Upper lobe of right lung (tissue), 1 donor: ENCODE data around the gene CYB561A3. TPM values are rescaled to one million over a fixed set of nuclear protein-coding genes. Genes with fewer than 3 reads are reported as not detected.

Experiments
- ATAC-seq: fragments of 200-7000 bp; cut with Tn5 transposase; one replicate; pipeline ENCODE4 v1.9.1; 2020; ENCODE audit warnings: mild to moderate bottlenecking, moderate library complexity
- DNase-seq: peaks from one replicate; pipeline ENCODE4 v3.0.0-alpha.2; 2020
- H3K27ac ChIP-seq: fragments of 200-600 bp; one replicate; pipeline ENCODE4 v1.8.0; 2022
- H3K27me3 ChIP-seq: fragments of 200-600 bp; one replicate; pipeline ENCODE4 v1.8.0; 2022; ENCODE audit warnings: mild to moderate bottlenecking
- H3K36me3 ChIP-seq: fragments of 200-600 bp; one replicate; pipeline ENCODE4 v1.8.0; 2022
- H3K4me1 ChIP-seq: fragments of 200-600 bp; one replicate; pipeline ENCODE4 v1.8.0; 2022
- H3K4me3 ChIP-seq: fragments of 200-600 bp; one replicate; pipeline ENCODE4 v1.8.0; 2022; ENCODE audit warnings: mild to moderate bottlenecking
- H3K9me3 ChIP-seq: fragments of 200-600 bp; one replicate; pipeline ENCODE4 v1.8.0; 2022
- intact Hi-C: fragments of 100-400 bp; cut with DNase I; formaldehyde crosslinking; loops from one replicate; pipeline ENCODE4 v1.11.0; 2022
- total RNA-seq: library from RNA; stranded (reverse); fragmentation: NEBNext Ultra II Directional; extraction: Animal tissue kit (Norgen Biotek cat#: 25700); gene quantifications from one replicate; pipeline ENCODE4 v1.2.1, GENCODE V29; 2021
- TF ChIP-seq, protein P1 (sequence below): fragments of 200-600 bp; IDR thresholded peaks from one replicate; pipeline ENCODE4 v1.8.0; 2022; ENCODE audit warnings: antibody characterized with exemption
- donor health status: DM: no; HTN: yes; CAD: no; lungs with severe emphysema.

Gene CYB561A3
- total RNA-seq, 1 donor from 2014 or later: 50.3 TPM

DNA sequence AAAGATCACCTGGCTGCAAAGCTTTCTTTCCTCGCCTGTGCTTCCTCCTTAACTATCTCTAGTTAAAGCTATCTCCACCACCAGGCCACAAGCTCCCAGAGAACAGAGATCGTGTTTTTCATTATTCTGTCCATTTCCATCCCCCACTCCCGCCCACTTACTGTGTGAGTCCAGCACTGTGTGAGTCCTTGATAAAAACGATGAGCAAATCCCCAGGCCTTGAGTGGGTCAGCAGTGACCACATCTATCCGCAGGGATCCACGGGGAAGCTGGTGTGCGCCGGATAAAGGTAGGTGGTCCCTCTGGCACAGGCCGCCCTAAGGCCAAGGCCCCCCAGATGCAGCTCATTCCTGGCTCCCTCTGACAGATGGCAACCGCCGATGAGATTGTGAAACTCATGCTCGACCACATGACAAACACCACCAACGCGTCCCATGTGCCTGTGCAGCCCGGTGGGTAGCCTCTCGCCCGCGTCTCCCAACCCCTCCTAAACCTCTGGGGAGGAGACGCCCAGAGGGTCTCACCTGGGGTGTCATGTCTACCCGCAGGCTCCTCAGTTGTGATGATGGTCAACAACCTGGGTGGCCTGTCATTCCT is 19.4 kb downstream of the CYB561A3 start:
- Histone ChIP-seq H3K9me3 (no peaks in the 10 kb centered on the region), H3K36me3 (no peaks in the 10 kb centered on the region), H3K27me3 (no peaks in the 10 kb centered on the region), H3K27ac (no peak overlapping the region), H3K4me1 (no peaks in the 10 kb centered on the region), H3K4me3 (no peak overlapping the region)
- intact Hi-C loops: no loop called here
- DNase-seq: no peak
- TF ChIP-seq, protein P1, sequence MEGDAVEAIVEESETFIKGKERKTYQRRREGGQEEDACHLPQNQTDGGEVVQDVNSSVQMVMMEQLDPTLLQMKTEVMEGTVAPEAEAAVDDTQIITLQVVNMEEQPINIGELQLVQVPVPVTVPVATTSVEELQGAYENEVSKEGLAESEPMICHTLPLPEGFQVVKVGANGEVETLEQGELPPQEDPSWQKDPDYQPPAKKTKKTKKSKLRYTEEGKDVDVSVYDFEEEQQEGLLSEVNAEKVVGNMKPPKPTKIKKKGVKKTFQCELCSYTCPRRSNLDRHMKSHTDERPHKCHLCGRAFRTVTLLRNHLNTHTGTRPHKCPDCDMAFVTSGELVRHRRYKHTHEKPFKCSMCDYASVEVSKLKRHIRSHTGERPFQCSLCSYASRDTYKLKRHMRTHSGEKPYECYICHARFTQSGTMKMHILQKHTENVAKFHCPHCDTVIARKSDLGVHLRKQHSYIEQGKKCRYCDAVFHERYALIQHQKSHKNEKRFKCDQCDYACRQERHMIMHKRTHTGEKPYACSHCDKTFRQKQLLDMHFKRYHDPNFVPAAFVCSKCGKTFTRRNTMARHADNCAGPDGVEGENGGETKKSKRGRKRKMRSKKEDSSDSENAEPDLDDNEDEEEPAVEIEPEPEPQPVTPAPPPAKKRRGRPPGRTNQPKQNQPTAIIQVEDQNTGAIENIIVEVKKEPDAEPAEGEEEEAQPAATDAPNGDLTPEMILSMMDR: no peak
- ATAC-seq: no peak

DNA sequence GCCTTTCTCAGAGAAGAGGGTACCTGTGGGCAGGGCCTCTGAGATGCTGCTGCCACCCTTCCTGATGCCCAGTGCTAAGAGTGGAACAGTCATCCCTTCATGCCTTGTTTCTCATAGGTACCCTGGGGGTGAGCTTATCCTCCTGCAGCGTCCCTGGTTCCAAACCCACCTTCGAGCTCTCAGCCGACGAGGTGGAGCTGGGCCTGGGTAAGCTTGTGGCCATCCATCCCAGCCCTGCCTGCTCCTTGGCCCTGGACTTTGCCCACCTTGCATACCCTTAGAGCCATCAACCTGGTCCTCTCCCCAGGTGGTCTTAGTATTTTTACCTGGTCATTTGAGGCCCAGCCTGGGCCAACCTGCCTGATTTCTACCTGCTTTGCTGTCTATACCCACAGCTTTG is 20.0 kb downstream of the CYB561A3 start:
- H3K4me3 ChIP-seq: no peak overlapping the region
- H3K27ac ChIP-seq: no peak overlapping the region
- no peaks in the 10 kb centered on the region for H3K36me3 ChIP-seq

DNA sequence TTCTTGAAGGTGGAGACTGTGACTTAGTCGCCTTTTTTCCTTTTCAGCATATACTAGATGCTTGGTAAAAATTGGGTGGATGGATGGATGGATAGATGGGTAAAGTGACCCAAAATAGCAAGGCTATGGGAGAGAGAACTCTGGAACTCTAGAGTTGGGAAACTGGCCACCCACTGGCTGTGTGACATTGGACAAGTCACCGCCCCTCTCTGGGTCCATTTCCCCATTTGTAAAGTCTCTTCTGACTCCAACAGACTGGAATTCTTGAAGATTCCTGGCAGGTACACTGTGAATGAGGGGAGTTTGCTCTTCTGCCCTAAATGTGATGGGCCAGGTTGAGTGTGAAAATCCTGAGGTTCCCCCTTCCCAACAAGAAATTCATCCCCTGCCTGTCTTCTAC is 20.7 kb downstream of the CYB561A3 start:
- H3K27ac ChIP-seq: no peak overlapping the region
- ATAC-seq (no peak), DNase-seq (no peak)
- H3K27me3 ChIP-seq: no peaks in the 10 kb centered on the region
- H3K36me3 ChIP-seq: no peaks in the 10 kb centered on the region
- H3K4me1 ChIP-seq: peaks cover 4% of the 10 kb centered on the region
- no peak overlapping the region for H3K4me3 ChIP-seq
- intact Hi-C loops: no loop called here
- no peaks in the 10 kb centered on the region for H3K9me3 ChIP-seq
- TF ChIP-seq, protein P1: no peak

More for the DNA sequence above, 20.0 kb downstream of the CYB561A3 start:
- no peak for DNase-seq
- TF ChIP-seq, protein P1: no peak
- intact Hi-C loops: no loop called here
- no peaks in the 10 kb centered on the region for H3K4me1 ChIP-seq
- ATAC-seq: no peak
- H3K27me3 ChIP-seq: no peaks in the 10 kb centered on the region
- no peaks in the 10 kb centered on the region for H3K9me3 ChIP-seq

DNA sequence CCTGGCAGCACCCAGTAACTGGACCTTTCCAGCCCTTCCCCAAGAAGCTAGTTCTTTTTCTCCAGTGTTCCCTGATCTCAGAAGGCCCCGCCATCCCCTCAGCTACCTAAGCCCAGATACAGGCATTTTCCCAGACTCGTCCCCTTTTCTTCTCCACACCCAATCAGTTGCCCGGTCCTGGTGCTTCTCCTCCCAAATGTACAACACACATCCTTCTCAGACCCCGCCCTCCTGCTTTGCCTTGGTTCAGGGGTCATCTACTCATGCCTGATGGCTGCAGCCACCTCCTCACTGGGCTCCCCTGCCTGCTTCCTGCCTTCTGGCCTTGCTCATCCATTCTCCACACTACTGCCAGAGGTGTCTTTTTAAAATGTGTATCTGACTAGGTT is 22.2 kb downstream of the CYB561A3 start:
- TF ChIP-seq, protein P1: no peak
- no peaks in the 10 kb centered on the region for H3K27me3 ChIP-seq
- H3K27ac ChIP-seq: no peak overlapping the region
- intact Hi-C loops: loop anchor here (2.0 kb wide), 1 partner anchor 41 kb away; no protein-coding TSS in a partner anchor
- peaks cover 4% of the 10 kb centered on the region for H3K4me1 ChIP-seq
- H3K36me3 ChIP-seq: no peaks in the 10 kb centered on the region
- ATAC-seq (no peak), DNase-seq (no peak)
- H3K4me3 ChIP-seq: no peak overlapping the region
- no peaks in the 10 kb centered on the region for H3K9me3 ChIP-seq

DNA sequence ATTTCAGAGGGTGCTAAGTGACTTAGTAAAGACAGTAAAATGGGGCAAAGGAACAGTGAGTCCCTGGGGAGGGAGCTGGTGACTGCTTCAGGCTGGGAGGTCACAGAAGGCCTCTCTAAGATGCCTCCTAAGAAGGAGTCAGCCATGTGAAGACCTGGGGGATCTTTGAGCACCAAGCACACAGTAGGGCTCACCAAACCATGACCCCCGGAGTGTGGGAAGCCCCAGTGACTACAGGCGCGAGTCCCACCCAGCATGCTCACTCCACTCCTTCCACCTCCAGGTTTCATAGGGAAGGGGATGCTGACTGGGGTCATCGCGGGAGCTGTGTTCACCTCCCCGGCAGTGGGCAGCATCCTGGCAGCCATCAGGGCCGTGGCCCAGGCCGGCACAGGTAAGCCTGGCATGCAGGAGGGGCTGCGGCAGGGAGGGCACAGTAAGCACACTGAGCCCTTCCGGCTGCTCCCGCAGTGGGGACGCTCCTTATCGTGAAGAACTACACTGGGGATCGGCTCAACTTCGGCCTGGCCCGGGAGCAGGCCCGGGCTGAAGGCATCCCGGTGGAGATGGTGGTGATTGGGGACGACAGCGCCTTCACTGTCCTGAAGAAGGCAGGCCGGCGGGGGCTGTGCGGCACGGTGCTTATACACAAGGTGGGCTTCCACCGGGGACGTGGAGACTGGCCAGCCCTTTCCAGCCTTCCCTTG is 22.7 kb downstream of the CYB561A3 start:
- Histone ChIP-seq H3K9me3 (no peaks in the 10 kb centered on the region), H3K27me3 (no peaks in the 10 kb centered on the region), H3K4me3 (no peak overlapping the region), H3K4me1 (peaks cover 4% of the 10 kb centered on the region), H3K36me3 (no peaks in the 10 kb centered on the region), H3K27ac (no peak overlapping the region)
- DNase-seq: no peak
- TF ChIP-seq, protein P1: no peak
- intact Hi-C loops: loop anchor here (2.0 kb wide), 1 partner anchor 42 kb away; no protein-coding TSS in a partner anchor
- ATAC-seq: no peak
